HepG2 (cell line): ENCODE results near the gene SLC6A6. TPM values are rescaled to one million over a fixed set of nuclear protein-coding genes. Genes with fewer than 3 reads are reported as not detected.

Experiments
- ATAC-seq: fragments of 200-7000 bp; cut with Tn5 transposase; 3 replicates; pipeline ENCODE4 v1.9.1; 2020; ENCODE audit warnings: mild to moderate bottlenecking, moderate library complexity
- BruUV-seq: library from RNA; stranded (reverse); fragments of 400-500 nt; replicated peaks from 2 replicates; lab custom pipeline; 2021; lab: Mats Ljungman, UMichigan
- CTCF ChIA-PET: fragments of 300-600 bp; formaldehyde crosslinking; extraction: SDS; loops from one replicate; lab custom pipeline; 2021; ENCODE audit warnings: low total read pairs, inconsistent platforms, low intra/inter-chr PET ratio; lab: Yijun Ruan, JAX
- POLR2A ChIA-PET: fragments of 350-600 bp; sonication (Branson Sonifier 250); formaldehyde crosslinking; loops from one replicate; lab custom pipeline; 2020; ENCODE audit warnings: antibody characterized with exemption, inconsistent platforms; lab: Yijun Ruan, JAX
- DNase-seq: peaks from one replicate; pipeline ENCODE4 v3.0.0-alpha.2; 2015; ENCODE audit warnings: low spot score
- FAIRE-seq: peaks from 3 replicates; lab custom pipeline; 2011; peaks lifted over from hg19 to GRCh38; lab: Jason Lieb, UNC
- H2AFZ ChIP-seq: one replicate; pipeline ENCODE4 v1.6.1; 2011; ENCODE audit warnings: low read length, inconsistent platforms
- H3K27ac ChIP-seq: fragments of 300-600 bp; 3 replicates; pipeline ENCODE4 v1.8.0; 2011; ENCODE audit warnings: mixed run types, mild to moderate bottlenecking, mixed read lengths, low read length, inconsistent platforms; ENCODE audit not compliant: insufficient read depth; ENCODE audit errors: extremely low read length
- H3K27me3 ChIP-seq, 2 experiments: fragments of 200-600 bp in 1 of 2; 2 replicates in 1 of 2; 3 replicates in 1 of 2; pipeline versions ENCODE4 v1.6.0 to v1.8.0; 2011; ENCODE audit warnings: low read length in 2 of 2, mild to moderate bottlenecking in 2 of 2, moderate library complexity in 2 of 2, inconsistent platforms in 1 of 2; ENCODE audit not compliant: insufficient read depth in 2 of 2, control insufficient read depth in 1 of 2
- H3K36me3 ChIP-seq, 2 experiments: fragments of 200-600 bp in 1 of 2; replicated peaks in 1 of 2; 2 replicates in 1 of 2; 3 replicates in 1 of 2; pipeline versions ENCODE4 v1.5.1 to v1.8.0; 2011; ENCODE audit warnings: low read length in 2 of 2, inconsistent platforms in 1 of 2; ENCODE audit not compliant: insufficient read depth in 2 of 2, control insufficient read depth in 1 of 2
- H3K4me1 ChIP-seq: 2 replicates; pipeline ENCODE4 v1.5.1; 2012; ENCODE audit warnings: low read length, inconsistent platforms; ENCODE audit not compliant: insufficient read depth
- H3K4me2 ChIP-seq: 2 replicates; pipeline ENCODE4 v1.6.0; 2011; ENCODE audit warnings: low read depth, low read length, inconsistent platforms
- H3K4me3 ChIP-seq, 3 experiments: fragments of 200-600 bp in 1 of 3; sonication (generic), shearing (Covaris generic) in 1 of 3; replicated peaks in 1 of 3; 2 replicates each; pipeline ENCODE4 v1.5.1; 2011 to 2016; ENCODE audit warnings: low read length in 3 of 3, inconsistent platforms in 2 of 3, low read depth in 2 of 3, mild to moderate bottlenecking in 2 of 3, control low read depth in 1 of 3, mixed read lengths in 1 of 3; ENCODE audit not compliant: insufficient read depth in 1 of 3
- H3K79me2 ChIP-seq: one replicate; pipeline ENCODE4 v1.6.1; 2011; ENCODE audit warnings: low read length, inconsistent platforms; ENCODE audit not compliant: insufficient read depth
- H3K9ac ChIP-seq: 2 replicates; pipeline ENCODE4 v1.6.0; 2011; ENCODE audit warnings: mild to moderate bottlenecking, low read depth, low read length, inconsistent platforms; ENCODE audit not compliant: insufficient read depth
- H3K9me3 ChIP-seq: 2 replicates; pipeline ENCODE4 v1.5.1; 2012; ENCODE audit warnings: mild to moderate bottlenecking, low read length
- H4K20me1 ChIP-seq: 2 replicates; pipeline ENCODE4 v1.6.0; 2011; ENCODE audit warnings: inconsistent platforms, mild to moderate bottlenecking, low read length, moderate library complexity; ENCODE audit not compliant: insufficient read depth
- AGO2 ChIP-seq: fragments of 200-400 bp; formaldehyde crosslinking; optimal IDR thresholded peaks from 2 replicates; pipeline ENCODE3; 2017; ENCODE audit warnings: mild to moderate bottlenecking, low read depth, low read length, moderate library complexity
- GABPB1 ChIP-seq: IDR thresholded peaks from 2 replicates; pipeline ENCODE4 v1.6.1; 2016; ENCODE audit warnings: mild to moderate bottlenecking, missing genetic modification reagents, moderate library complexity, missing compliant biosample characterization
- MYC ChIP-seq: sonication (generic); formaldehyde crosslinking; IDR thresholded peaks from 2 replicates; pipeline ENCODE4 v1.9.0; 2021; ENCODE audit warnings: missing genetic modification reagents, borderline replicate concordance
- POLR2AphosphoS2 ChIP-seq: IDR thresholded peaks from 2 replicates; pipeline ENCODE4 v1.6.1; 2011; ENCODE audit warnings: low read depth, low read length, improper control_type of control experiment
- SYNCRIP ChIP-seq: fragments of 200-400 bp; formaldehyde crosslinking; IDR thresholded peaks from 2 replicates; pipeline ENCODE4 v1.6.1; 2018; ENCODE audit warnings: mild to moderate bottlenecking, low read depth, low read length; ENCODE audit not compliant: insufficient read depth
- ZBTB1 ChIP-seq: sonication (generic); formaldehyde crosslinking; IDR thresholded peaks from 2 replicates; pipeline ENCODE4 v1.4.0; 2020; ENCODE audit warnings: missing genetic modification reagents, borderline replicate concordance
- ZNF354B ChIP-seq: sonication (generic); formaldehyde crosslinking; IDR thresholded peaks from 2 replicates; pipeline ENCODE4 v1.8.0; 2022; ENCODE audit warnings: mild to moderate bottlenecking, missing genetic modification reagents
- WGBS: methylation state at CpG from one replicate; pipeline ENCODE4 v1.1.6; 2017; ENCODE audit warnings: low lambda C conversion rate; 5-methylcytosine and 5-hydroxymethylcytosine counted together
- in situ Hi-C: cut with HindIII; loops from 2 replicates; pipeline ENCODE4 v1.10.0; 2017; ENCODE audit warnings: low pct_unique_long_range_greater_than_20kb; ENCODE audit not compliant: extremely low pct_ligation_motif_present
- intact Hi-C: fragments of 100-400 bp; cut with micrococcal nuclease; formaldehyde crosslinking; loops from one replicate; pipeline ENCODE4 v1.10.0; 2022; ENCODE audit not compliant: unreplicated experiment
- polyA plus RNA-seq, 8 experiments: library from polyadenylated mRNA; depleted of rRNA in 3 of 8; stranded (reverse) in 7 of 8; unstranded in 1 of 8; fragments of >200 nt; fragmentation: Illumina TruSeq in 4 of 8; extraction: Trizol in 4 of 8; gene quantifications; 2 replicates each; pipeline versions ENCODE4 v1.2.1 to v1.2.3, GENCODE V29; 2011 to 2016; ENCODE audit warnings: low read depth in 4 of 8, missing spikeins in 1 of 8, mixed read lengths in 1 of 8; ENCODE audit not compliant: insufficient read depth in 1 of 8
- total RNA-seq, 5 experiments: library from RNA; depleted of rRNA; stranded (reverse); fragments of >200 nt; fragmentation: Illumina TruSeq; extraction: Trizol; gene quantifications; 2 replicates each; pipeline ENCODE4 v1.2.3, GENCODE V29; 2016; ENCODE audit warnings: low read depth in 1 of 5
- TF ChIP-seq, protein P1 (sequence below): sonication (generic); formaldehyde crosslinking; conservative IDR thresholded peaks from 2 replicates; pipeline ENCODE4 v1.4.0; 2020; ENCODE audit warnings: missing genetic modification reagents

Gene SLC6A6
- total and polyA plus RNA-seq, 2 of the 13 experiments (the other 11 are each of a cell fraction or from before 2014, with no cell fraction given): 14.1 to 20.7 TPM

- POLR2A ChIA-PET: no interaction called here
- CTCF ChIA-PET: no interaction called here
- H3K9ac ChIP-seq: no peak overlapping the region
- in situ Hi-C loops (no loop called here), intact Hi-C loops (no loop called here)
- H3K4me2 ChIP-seq: no peak overlapping the region
- ATAC-seq: no peak
- H3K27me3 ChIP-seq: no peaks in the 10 kb centered on the region
- no peak overlapping the region for H3K4me3 ChIP-seq
- no peak for DNase-seq
- H3K79me2 ChIP-seq: peaks cover 10% of the 10 kb centered on the region
- no peaks in the 10 kb centered on the region for H3K9me3 ChIP-seq
- H4K20me1 ChIP-seq: no peaks in the 10 kb centered on the region
- no TSS peak for BruUV-seq
- no peak overlapping the region for H3K27ac ChIP-seq
- no peak overlapping the region for H2AFZ ChIP-seq
- WGBS: 85% methylated on average over 13 of the region's 13 CpGs
- peaks cover 11% of the 10 kb centered on the region for H3K4me1 ChIP-seq
- TF ChIP-seq POLR2AphosphoS2 (no peak), MYC (CRISPR knock-in tag) (no peak), GABPB1 (CRISPR knock-in tag) (0 out of 2 replicates have a peak, but pooled peaks have one; percentile 14), ZBTB1 (CRISPR knock-in tag) (no peak), ZNF354B (CRISPR knock-in tag) (no peak), SYNCRIP (no peak), AGO2 (peak; percentile 23)
- TF ChIP-seq, protein P1, sequence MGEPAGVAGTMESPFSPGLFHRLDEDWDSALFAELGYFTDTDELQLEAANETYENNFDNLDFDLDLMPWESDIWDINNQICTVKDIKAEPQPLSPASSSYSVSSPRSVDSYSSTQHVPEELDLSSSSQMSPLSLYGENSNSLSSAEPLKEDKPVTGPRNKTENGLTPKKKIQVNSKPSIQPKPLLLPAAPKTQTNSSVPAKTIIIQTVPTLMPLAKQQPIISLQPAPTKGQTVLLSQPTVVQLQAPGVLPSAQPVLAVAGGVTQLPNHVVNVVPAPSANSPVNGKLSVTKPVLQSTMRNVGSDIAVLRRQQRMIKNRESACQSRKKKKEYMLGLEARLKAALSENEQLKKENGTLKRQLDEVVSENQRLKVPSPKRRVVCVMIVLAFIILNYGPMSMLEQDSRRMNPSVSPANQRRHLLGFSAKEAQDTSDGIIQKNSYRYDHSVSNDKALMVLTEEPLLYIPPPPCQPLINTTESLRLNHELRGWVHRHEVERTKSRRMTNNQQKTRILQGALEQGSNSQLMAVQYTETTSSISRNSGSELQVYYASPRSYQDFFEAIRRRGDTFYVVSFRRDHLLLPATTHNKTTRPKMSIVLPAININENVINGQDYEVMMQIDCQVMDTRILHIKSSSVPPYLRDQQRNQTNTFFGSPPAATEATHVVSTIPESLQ (CRISPR knock-in tag): no peak
- H3K36me3 ChIP-seq: peaks cover 6 to 27% of the 10 kb centered on the region in 2 experiments; a peak in 4 of 5 replicates
- FAIRE-seq: no peak
These were observed 10.5 kb downstream of the SLC6A6 start for GRCh38 chr3:14412831-14413380.
